OCI-LY3 (cell line): Measurements from ENCODE around the gene KBTBD12.

ENCODE experiments used
- H2AFZ ChIP-seq: fragments of 200-600, 300-600 bp; shearing (Covaris generic); 2 replicates; pipeline ENCODE4 v1.6.0; 2014; ENCODE audit warnings: antibody characterized with exemption, low read depth, low read length
- H3K27ac ChIP-seq: fragments of 200-600, 300-600 bp; sonication (generic); 2 replicates; pipeline ENCODE4 v1.5.1; 2014; ENCODE audit warnings: mild to moderate bottlenecking, low read length, moderate library complexity, mixed read lengths
- H3K27me3 ChIP-seq: fragments of 200-600, 300-600 bp; sonication (generic); 2 replicates; pipeline ENCODE4 v1.6.1; 2014; ENCODE audit warnings: low read depth, low read length, mixed read lengths
- H3K36me3 ChIP-seq: fragments of 200-600, 300-600 bp; sonication (generic); replicated peaks from 2 replicates; pipeline ENCODE3; 2014; ENCODE audit warnings: low read depth, low read length, mixed read lengths
- H3K4me1 ChIP-seq: fragments of 300-600, 200-600 bp; sonication (generic); 2 replicates; pipeline ENCODE4 v1.6.1; 2014; ENCODE audit warnings: low read length, mixed read lengths
- H3K4me2 ChIP-seq: fragments of 200-600, 300-600 bp; sonication (generic); 2 replicates; pipeline ENCODE4 v1.6.1; 2014; ENCODE audit warnings: low read length, mixed read lengths
- H3K4me3 ChIP-seq: fragments of 300-600, 200-600 bp; sonication (generic); 2 replicates; pipeline ENCODE4 v1.5.1; 2014; ENCODE audit warnings: antibody characterized with exemption, mild to moderate bottlenecking, low read length, moderate library complexity
- H3K79me2 ChIP-seq: fragments of 300-600, 200-600 bp; shearing (Covaris generic); 2 replicates; pipeline ENCODE4 v1.6.1; 2014; ENCODE audit warnings: mild to moderate bottlenecking, low read length, mixed read lengths
- H3K9ac ChIP-seq: fragments of 300-600, 200-600 bp; shearing (Covaris generic); 2 replicates; pipeline ENCODE4 v1.6.0; 2014; ENCODE audit warnings: mild to moderate bottlenecking, low read length, moderate library complexity
- H3K9me3 ChIP-seq: fragments of 200-600, 300-600 bp; shearing (Covaris generic); 2 replicates; pipeline ENCODE4 v1.6.1; 2014; ENCODE audit warnings: low read length, mixed read lengths; ENCODE audit not compliant: insufficient read depth
- H4K20me1 ChIP-seq: fragments of 200-600, 300-600 bp; sonication (generic); 2 replicates; pipeline ENCODE4 v1.6.1; 2016; ENCODE audit warnings: low read length, mixed read lengths; ENCODE audit not compliant: insufficient read depth
- EZH2phosphoT487 ChIP-seq: fragments of 200-600 bp; shearing (Covaris generic); IDR thresholded peaks from 2 replicates; pipeline ENCODE4 v1.6.1; 2018; ENCODE audit warnings: antibody characterized with exemption, mixed run types, low read depth
- TF ChIP-seq, protein P1 (sequence below): fragments of 200-600, 300-600 bp; sonication (generic); IDR thresholded peaks from 2 replicates; pipeline ENCODE4 v1.5.1; 2014; ENCODE audit warnings: antibody characterized with exemption, low read length, low read depth

Gene KBTBD12

DNA sequence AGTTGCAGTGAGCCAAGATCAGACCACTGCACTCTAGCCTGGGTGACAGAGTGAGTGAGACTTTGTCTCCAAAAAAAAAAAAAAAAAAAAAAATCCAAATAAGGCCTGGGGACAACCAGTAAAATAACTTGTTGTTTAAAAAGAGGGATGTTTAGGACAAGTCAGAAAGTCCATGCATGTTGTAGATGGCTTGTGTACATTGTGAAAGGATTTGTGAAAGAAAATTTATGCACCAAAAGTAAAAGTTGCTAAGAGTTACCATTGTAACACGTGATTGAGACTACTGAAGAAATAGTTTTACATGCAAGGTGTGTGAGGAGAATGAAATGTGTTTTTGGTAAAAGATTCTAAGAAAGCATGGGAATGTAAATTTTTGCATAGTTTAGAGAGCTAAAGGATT lies 101.5 kb downstream of the KBTBD12 start:
- no peak overlapping the region for H3K27ac ChIP-seq
- H3K4me3 ChIP-seq: no peak overlapping the region
- H2AFZ ChIP-seq: no peak overlapping the region
- no peak for TF ChIP-seq EZH2phosphoT487
- TF ChIP-seq, protein P1, sequence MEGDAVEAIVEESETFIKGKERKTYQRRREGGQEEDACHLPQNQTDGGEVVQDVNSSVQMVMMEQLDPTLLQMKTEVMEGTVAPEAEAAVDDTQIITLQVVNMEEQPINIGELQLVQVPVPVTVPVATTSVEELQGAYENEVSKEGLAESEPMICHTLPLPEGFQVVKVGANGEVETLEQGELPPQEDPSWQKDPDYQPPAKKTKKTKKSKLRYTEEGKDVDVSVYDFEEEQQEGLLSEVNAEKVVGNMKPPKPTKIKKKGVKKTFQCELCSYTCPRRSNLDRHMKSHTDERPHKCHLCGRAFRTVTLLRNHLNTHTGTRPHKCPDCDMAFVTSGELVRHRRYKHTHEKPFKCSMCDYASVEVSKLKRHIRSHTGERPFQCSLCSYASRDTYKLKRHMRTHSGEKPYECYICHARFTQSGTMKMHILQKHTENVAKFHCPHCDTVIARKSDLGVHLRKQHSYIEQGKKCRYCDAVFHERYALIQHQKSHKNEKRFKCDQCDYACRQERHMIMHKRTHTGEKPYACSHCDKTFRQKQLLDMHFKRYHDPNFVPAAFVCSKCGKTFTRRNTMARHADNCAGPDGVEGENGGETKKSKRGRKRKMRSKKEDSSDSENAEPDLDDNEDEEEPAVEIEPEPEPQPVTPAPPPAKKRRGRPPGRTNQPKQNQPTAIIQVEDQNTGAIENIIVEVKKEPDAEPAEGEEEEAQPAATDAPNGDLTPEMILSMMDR: no peak
- no peaks in the 10 kb centered on the region for H3K4me1 ChIP-seq
- H3K79me2 ChIP-seq: no peaks in the 10 kb centered on the region
- H3K9ac ChIP-seq: no peak overlapping the region
- H3K27me3 ChIP-seq: no peaks in the 10 kb centered on the region
- H4K20me1 ChIP-seq: no peaks in the 10 kb centered on the region
- H3K4me2 ChIP-seq: no peak overlapping the region
- H3K9me3 ChIP-seq: no peaks in the 10 kb centered on the region
- no peaks in the 10 kb centered on the region for H3K36me3 ChIP-seq

- no peak overlapping the region for H3K27ac ChIP-seq
- H3K79me2 ChIP-seq: no peaks in the 10 kb centered on the region
- H4K20me1 ChIP-seq: no peaks in the 10 kb centered on the region
- no peak for TF ChIP-seq EZH2phosphoT487
- TF ChIP-seq, protein P1: no peak
- no peak overlapping the region for H3K9ac ChIP-seq
- no peaks in the 10 kb centered on the region for H3K9me3 ChIP-seq
- no peak overlapping the region for H2AFZ ChIP-seq
- no peak overlapping the region for H3K4me2 ChIP-seq
- H3K4me1 ChIP-seq: no peaks in the 10 kb centered on the region
- no peak overlapping the region for H3K4me3 ChIP-seq
- no peaks in the 10 kb centered on the region for H3K36me3 ChIP-seq
- peaks cover 20% of the 10 kb centered on the region; the same call in 1 of the 2 replicates for H3K27me3 ChIP-seq
These were observed 106.8 kb downstream of the KBTBD12 start for GRCh38 chr3:128021768-128022372.

DNA sequence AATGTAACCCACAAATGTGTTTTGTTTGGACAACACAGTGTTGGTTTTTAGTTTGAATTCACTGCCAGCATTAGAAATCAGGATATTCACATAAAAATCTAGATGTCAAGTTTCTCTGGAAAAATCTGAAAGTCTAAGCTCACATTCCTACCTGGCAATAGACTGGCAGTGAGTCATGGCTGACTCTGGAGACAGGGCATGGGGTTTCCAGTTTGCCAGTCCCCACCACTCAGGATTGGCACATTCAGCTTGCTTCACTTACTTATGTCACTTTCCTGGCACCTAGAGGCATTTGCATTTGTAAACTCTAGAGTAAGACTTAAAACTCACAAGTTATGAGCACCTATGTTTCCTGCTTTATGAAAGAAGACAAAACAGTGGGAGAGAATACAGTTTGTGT lies 118.1 kb downstream of the KBTBD12 start:
- H3K4me3 ChIP-seq: no peak overlapping the region
- no peaks in the 10 kb centered on the region for H3K4me1 ChIP-seq
- no peaks in the 10 kb centered on the region for H3K9me3 ChIP-seq
- H3K9ac ChIP-seq: no peak overlapping the region
- H3K27ac ChIP-seq: no peak overlapping the region
- H3K27me3 ChIP-seq: no peaks in the 10 kb centered on the region
- no peak overlapping the region for H2AFZ ChIP-seq
- TF ChIP-seq, protein P1: no peak
- TF ChIP-seq EZH2phosphoT487: no peak
- no peaks in the 10 kb centered on the region for H4K20me1 ChIP-seq
- H3K79me2 ChIP-seq: no peaks in the 10 kb centered on the region
- H3K4me2 ChIP-seq: no peak overlapping the region
- H3K36me3 ChIP-seq: no peaks in the 10 kb centered on the region

- H2AFZ ChIP-seq: no peak overlapping the region
- no peak overlapping the region for H3K4me2 ChIP-seq
- TF ChIP-seq EZH2phosphoT487: no peak
- TF ChIP-seq, protein P1: no peak
- no peak overlapping the region for H3K4me3 ChIP-seq
- H4K20me1 ChIP-seq: no peaks in the 10 kb centered on the region
- H3K27me3 ChIP-seq: peaks cover 12% of the 10 kb centered on the region
- H3K9me3 ChIP-seq: no peaks in the 10 kb centered on the region
- H3K9ac ChIP-seq: no peak overlapping the region
- no peak overlapping the region for H3K27ac ChIP-seq
- no peaks in the 10 kb centered on the region for H3K79me2 ChIP-seq
- no peaks in the 10 kb centered on the region for H3K4me1 ChIP-seq
- no peaks in the 10 kb centered on the region for H3K36me3 ChIP-seq
These were observed 121.1 kb downstream of the KBTBD12 start for GRCh38 chr3:128036119-128036518.
